WERI-Rb-1 (cell line): ENCODE measurements around the gene GALNT18.

Experiments used
- DNase-seq: peaks from one replicate; pipeline ENCODE4 v3.0.0-alpha.2; 2020
- H3K27ac ChIP-seq: fragments of 250-450 bp; sonication (Bioruptor Pico); 2 replicates; pipeline ENCODE4 v1.5.1; 2020; ENCODE audit warnings: mild to moderate bottlenecking, moderate library complexity
- H3K27me3 ChIP-seq: fragments of 250-450 bp; sonication (Bioruptor Pico); 2 replicates; pipeline ENCODE4 v1.5.1; 2021; ENCODE audit warnings: mild to moderate bottlenecking, low read depth, moderate library complexity; ENCODE audit not compliant: insufficient read depth, severe bottlenecking
- H3K36me3 ChIP-seq: fragments of 250-450 bp; sonication (Bioruptor Pico); 2 replicates; pipeline ENCODE4 v1.5.1; 2020; ENCODE audit warnings: mild to moderate bottlenecking, moderate library complexity
- H3K4me3 ChIP-seq: 2 replicates; pipeline ENCODE4 v1.5.1; 2011; ENCODE audit warnings: low read depth, mild to moderate bottlenecking, control low read depth, low read length
- H3K9me3 ChIP-seq: fragments of 250-450 bp; sonication (Bioruptor Pico); 2 replicates; pipeline ENCODE4 v1.5.1; 2021; ENCODE audit warnings: mild to moderate bottlenecking, moderate library complexity; ENCODE audit not compliant: severe bottlenecking
- CTCF ChIP-seq: IDR thresholded peaks from 2 replicates; pipeline ENCODE4 v1.5.1; 2011; ENCODE audit warnings: low read depth, mild to moderate bottlenecking, control low read depth, inconsistent platforms, low read length

Gene GALNT18

GRCh38 chr11:11272254-11272653, 349.6 kb downstream of the GALNT18 start:
- H3K36me3 ChIP-seq: no peaks in the 10 kb centered on the region
- DNase-seq: no peak

GRCh38 chr11:11270236-11270775, 351.5 kb downstream of the GALNT18 start:
- DNase-seq: no peak
- H3K36me3 ChIP-seq: no peaks in the 10 kb centered on the region
- no peak overlapping the region for H3K27ac ChIP-seq
- TF ChIP-seq CTCF: no peak
- no peaks in the 10 kb centered on the region for H3K27me3 ChIP-seq
- no peaks in the 10 kb centered on the region for H3K9me3 ChIP-seq
- H3K4me3 ChIP-seq: no peak overlapping the region

More at GRCh38 chr11:11272254-11272653, 349.6 kb downstream of the GALNT18 start:
- Histone ChIP-seq H3K9me3 (no peaks in the 10 kb centered on the region), H3K27me3 (no peaks in the 10 kb centered on the region), H3K27ac (no peak overlapping the region), H3K4me3 (no peak overlapping the region)
- TF ChIP-seq CTCF: no peak

- Histone ChIP-seq H3K4me3 (no peak overlapping the region), H3K36me3 (no peaks in the 10 kb centered on the region), H3K27ac (no peak overlapping the region), H3K27me3 (no peaks in the 10 kb centered on the region), H3K9me3 (no peaks in the 10 kb centered on the region)
- no peak for TF ChIP-seq CTCF
- no peak for DNase-seq
Observed at GRCh38 chr11:11268706-11269105, 353.1 kb downstream of the GALNT18 start.

- Histone ChIP-seq H3K27ac (no peak overlapping the region), H3K27me3 (no peaks in the 10 kb centered on the region), H3K4me3 (no peak overlapping the region), H3K36me3 (no peaks in the 10 kb centered on the region), H3K9me3 (no peaks in the 10 kb centered on the region)
- no peak for TF ChIP-seq CTCF
- DNase-seq: no peak
Observed at GRCh38 chr11:11268119-11268518, 353.7 kb downstream of the GALNT18 start.

GRCh38 chr11:11267312-11267711, 354.5 kb downstream of the GALNT18 start:
- H3K36me3 ChIP-seq: no peaks in the 10 kb centered on the region
- no peak for DNase-seq
- no peak overlapping the region for H3K4me3 ChIP-seq
- TF ChIP-seq CTCF: no peak
- H3K27me3 ChIP-seq: no peaks in the 10 kb centered on the region
- no peak overlapping the region for H3K27ac ChIP-seq
- no peaks in the 10 kb centered on the region for H3K9me3 ChIP-seq

- Histone ChIP-seq H3K27me3 (no peaks in the 10 kb centered on the region), H3K36me3 (no peaks in the 10 kb centered on the region), H3K4me3 (no peak overlapping the region), H3K27ac (no peak overlapping the region), H3K9me3 (no peaks in the 10 kb centered on the region)
- peak; percentile 70 for DNase-seq
- TF ChIP-seq CTCF: peak; percentile 86
Observed at GRCh38 chr11:11265994-11266606, 355.7 kb downstream of the GALNT18 start.
